ENCODE measurements around the gene SELL.

GRCh38 chr1:169683661-169684060 is 27.8 kb downstream of the SELL start:
- TF ChIP-seq POLR2A (IDR thresholded peaks at IDR 0.05; ENCODE audit: low read depth, low read length) (no peak), CHD1 (IDR thresholded peaks at IDR 0.05; ENCODE audit: low read depth, low read length) (no peak), RAD21 (IDR thresholded peaks at IDR 0.05; ENCODE audit: low read length) (no peak), RCOR1 (IDR thresholded peaks at IDR 0.05; ENCODE audit: insufficient replicate concordance, low read length) (no peak), CTCF (conservative IDR thresholded peaks at IDR 0.05; ENCODE audit: low read depth, low read length) (no peak), MAZ (IDR thresholded peaks at IDR 0.05; ENCODE audit: borderline replicate concordance, low read depth, low read length) (no peak)

Data from IMR-90 (cell line).